ENCODE results near the gene LTBP3.

The LTBP3 gene

DNA sequence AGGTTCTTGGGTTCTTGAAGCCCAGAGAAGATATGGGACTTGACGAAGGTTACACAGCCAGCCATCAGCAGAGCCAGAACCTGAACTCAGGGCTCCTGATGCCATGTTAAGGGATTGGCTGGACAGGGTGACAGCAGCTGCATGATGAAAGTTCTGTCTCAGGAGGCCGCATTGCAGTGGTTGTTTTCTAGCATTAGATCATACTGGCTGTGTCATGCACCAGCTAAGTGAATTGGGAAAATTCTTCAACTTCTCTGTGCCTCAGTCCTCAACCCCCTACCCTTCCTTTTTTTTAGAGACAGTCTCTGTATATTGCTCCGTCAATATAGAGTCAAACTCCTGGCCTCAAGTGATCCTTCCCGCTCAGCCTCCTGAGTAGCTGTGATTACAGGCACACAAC is 5.4 kb upstream of the LTBP3 start:
- no peak for DNase-seq (ENCODE audit: low read depth, low spot score)
- H3K4me3 ChIP-seq (ENCODE audit: low read depth, low read length), result no peak overlapping the region
- ChIA-PET POLR2A (no interaction called here), CTCF (interaction anchor here (4.1 to 16.3 kb wide), 4 partner anchors 8 to 30 kb away, joined by 15 to 207 read pairs (median 48); partner anchors contain the start of genes FAM89B and ZNRD2)
- TF ChIP-seq, protein P1, sequence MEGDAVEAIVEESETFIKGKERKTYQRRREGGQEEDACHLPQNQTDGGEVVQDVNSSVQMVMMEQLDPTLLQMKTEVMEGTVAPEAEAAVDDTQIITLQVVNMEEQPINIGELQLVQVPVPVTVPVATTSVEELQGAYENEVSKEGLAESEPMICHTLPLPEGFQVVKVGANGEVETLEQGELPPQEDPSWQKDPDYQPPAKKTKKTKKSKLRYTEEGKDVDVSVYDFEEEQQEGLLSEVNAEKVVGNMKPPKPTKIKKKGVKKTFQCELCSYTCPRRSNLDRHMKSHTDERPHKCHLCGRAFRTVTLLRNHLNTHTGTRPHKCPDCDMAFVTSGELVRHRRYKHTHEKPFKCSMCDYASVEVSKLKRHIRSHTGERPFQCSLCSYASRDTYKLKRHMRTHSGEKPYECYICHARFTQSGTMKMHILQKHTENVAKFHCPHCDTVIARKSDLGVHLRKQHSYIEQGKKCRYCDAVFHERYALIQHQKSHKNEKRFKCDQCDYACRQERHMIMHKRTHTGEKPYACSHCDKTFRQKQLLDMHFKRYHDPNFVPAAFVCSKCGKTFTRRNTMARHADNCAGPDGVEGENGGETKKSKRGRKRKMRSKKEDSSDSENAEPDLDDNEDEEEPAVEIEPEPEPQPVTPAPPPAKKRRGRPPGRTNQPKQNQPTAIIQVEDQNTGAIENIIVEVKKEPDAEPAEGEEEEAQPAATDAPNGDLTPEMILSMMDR (IDR thresholded peaks at IDR 0.05; ENCODE audit: insufficient read depth, low read length, missing control alignments), result no peak

DNA sequence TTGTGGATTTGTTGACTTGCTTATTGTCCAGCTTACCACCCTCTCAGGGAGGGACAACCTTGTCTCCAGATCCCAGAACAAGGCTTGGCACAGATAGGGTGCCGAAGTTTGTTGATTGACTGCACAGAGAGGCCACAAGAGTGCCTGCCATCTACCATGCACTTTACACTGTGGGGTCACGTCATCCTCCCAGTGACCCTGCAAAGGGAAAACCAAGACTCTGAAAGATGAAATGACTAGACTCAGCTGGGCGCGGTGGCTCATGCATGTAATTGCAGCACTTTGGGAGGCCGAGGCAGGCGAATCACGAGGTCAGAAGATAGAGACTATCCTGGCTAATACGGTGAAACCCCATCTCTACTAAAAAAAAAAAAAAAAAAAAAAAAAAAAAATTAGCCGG is 4.6 kb upstream of the LTBP3 start:
- CTCF ChIA-PET, result interaction anchor here (1.5 to 16.3 kb wide), 5 partner anchors 9 to 31 kb away, joined by 3 to 207 read pairs (median 16); partner anchors contain the start of genes EHBP1L1, FAM89B and ZNRD2
- DNase-seq (ENCODE audit: low read depth, low spot score), result no peak
- H3K4me3 ChIP-seq (ENCODE audit: low read depth, low read length), result no peak overlapping the region
- POLR2A ChIA-PET, result no interaction called here
- TF ChIP-seq, protein P1 (IDR thresholded peaks at IDR 0.05; ENCODE audit: insufficient read depth, low read length, missing control alignments), result no peak

DNA sequence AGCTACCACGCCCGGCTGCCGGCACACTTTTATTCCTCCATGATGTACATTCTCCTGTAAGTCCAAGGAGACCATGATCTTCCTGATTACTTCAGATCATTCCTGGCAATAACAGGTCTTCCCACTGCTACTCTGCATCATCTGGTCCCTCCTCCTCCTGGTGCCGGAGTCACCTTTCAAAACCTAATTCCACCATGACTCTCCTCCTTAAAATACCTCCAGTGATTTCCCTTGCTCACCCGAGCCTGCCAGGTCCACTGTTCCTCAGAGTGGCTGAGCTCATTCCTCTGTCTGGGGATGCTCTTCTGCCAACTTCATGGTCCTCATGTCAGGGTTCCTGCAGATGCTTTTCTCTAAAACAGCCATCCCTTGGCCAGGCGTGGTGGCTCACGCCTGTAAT is 3.9 kb upstream of the LTBP3 start:
- TF ChIP-seq, protein P1 (IDR thresholded peaks at IDR 0.05; ENCODE audit: insufficient read depth, low read length, missing control alignments), result no peak
- ChIA-PET POLR2A (no interaction called here), CTCF (interaction anchor here (1.5 to 16.3 kb wide), 5 partner anchors 9 to 32 kb away, joined by 3 to 207 read pairs (median 16); partner anchors contain the start of genes EHBP1L1, FAM89B and ZNRD2)
- H3K4me3 ChIP-seq (ENCODE audit: low read depth, low read length), result no peak overlapping the region
- DNase-seq (ENCODE audit: low read depth, low spot score), result no peak

DNA sequence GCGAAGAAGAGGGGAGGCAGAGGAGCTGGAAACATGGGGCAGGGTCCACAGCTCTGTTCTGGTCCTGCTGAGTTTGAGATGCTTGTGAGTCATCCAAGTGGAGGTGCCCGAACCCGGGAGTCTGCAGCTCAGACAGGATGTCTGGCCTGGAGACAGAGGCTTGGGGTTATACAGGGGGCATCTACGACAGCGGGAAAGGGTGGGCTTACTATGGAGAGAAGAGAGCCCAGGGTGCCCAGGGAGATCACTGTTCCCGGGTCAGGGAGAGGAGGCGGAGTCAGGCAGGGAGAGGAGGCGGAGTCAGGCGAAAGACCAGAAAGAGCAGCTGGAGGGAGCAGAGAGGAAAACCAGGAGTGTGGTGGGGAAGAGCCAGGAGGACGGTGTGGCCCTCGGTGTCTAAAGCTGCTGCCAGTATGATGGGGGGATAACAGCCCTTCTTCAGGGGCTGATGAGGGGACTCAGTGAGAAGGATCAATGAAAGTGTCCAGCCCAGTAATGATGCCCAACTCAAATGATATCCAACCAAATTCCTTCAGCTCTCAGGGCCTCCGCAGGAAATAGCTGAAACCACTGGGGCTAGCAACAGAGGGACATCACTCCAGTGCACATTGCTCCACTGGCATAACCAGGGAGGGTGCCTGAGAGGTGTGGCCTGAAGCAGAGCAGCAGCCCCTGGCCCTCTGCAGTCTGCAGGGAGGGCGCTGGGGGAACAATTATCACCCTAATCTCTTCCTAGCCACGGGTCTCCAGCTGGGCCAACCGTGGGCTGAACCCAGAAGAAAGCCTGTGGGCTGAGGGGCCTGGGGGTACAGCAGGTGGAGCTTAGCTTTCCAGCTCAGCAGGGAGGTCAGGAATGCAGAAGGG is 2.6 kb upstream of the LTBP3 start:
- ChIA-PET POLR2A (interaction anchor here (0.7 to 3.3 kb wide), 6 partner anchors 9 to 138 kb away, joined by 3 to 15 read pairs (median 4); partner anchors contain the start of genes EHBP1L1, FAM89B, NEAT1 and ZNRD2), CTCF (interaction anchor here (2.0 to 16.3 kb wide), 6 partner anchors 9 to 33 kb away, joined by 9 to 207 read pairs (median 16); partner anchors contain the start of genes EHBP1L1, FAM89B and ZNRD2)
- TF ChIP-seq, protein P1 (IDR thresholded peaks at IDR 0.05; ENCODE audit: insufficient read depth, low read length, missing control alignments), result no peak
- peak overlapping the region; percentile 8; the same call in 1 of the 2 replicates for H3K4me3 ChIP-seq (ENCODE audit: low read depth, low read length)
- DNase-seq (ENCODE audit: low read depth, low spot score), result no peak

DNA sequence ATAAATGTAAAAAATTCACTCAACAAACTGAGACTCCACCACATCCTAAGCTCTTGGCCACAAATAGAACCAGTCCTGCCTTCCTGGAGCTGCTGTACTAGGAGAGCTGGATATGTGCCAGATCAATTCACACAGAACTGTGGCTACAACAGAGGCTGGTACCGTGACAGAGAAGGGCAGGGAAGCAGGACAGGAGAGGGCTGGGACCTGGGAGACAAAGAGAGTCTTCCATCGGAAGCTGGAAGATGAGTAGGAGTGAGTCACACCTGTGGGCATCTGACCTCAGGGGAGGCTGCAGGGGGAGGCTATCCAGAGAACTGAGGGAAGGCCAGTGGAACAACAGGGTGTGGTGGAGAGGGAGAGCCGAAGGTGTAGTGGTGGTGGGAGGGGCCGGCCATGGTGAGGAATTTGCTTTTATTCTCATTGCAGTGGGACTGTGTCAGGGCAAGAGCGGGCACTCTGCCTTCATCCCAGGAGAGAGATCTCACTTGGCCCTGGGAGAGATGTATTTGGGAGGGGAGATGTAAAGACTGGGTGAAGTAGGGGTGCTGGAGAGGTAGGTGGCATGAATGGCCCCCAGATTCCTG is 1.9 kb upstream of the LTBP3 start:
- DNase-seq (ENCODE audit: low read depth, low spot score), result no peak
- TF ChIP-seq, protein P1 (IDR thresholded peaks at IDR 0.05; ENCODE audit: insufficient read depth, low read length, missing control alignments), result no peak
- CTCF ChIA-PET, result interaction anchor here (2.0 to 16.3 kb wide), 5 partner anchors 8 to 34 kb away, joined by 9 to 207 read pairs (median 16); partner anchors contain the start of genes EHBP1L1, FAM89B and ZNRD2
- POLR2A ChIA-PET, result interaction anchor here (0.7 to 3.3 kb wide), 7 partner anchors 10 to 137 kb away, joined by 3 to 15 read pairs (median 4); partner anchors contain the start of genes EHBP1L1, FAM89B, NEAT1 and ZNRD2
- H3K4me3 ChIP-seq (ENCODE audit: low read depth, low read length), result peak overlapping the region; percentile 8; the same call in 1 of the 2 replicates
